ENCODE results near the gene CCR4. TPM values are rescaled to one million over a fixed set of nuclear protein-coding genes. Genes with fewer than 3 reads are reported as not detected.
"Not testable (repeated sequence)": the region's sequence is repeated elsewhere in the genome, so short reads cannot be mapped to it uniquely, and the experiment has no call there.

Gene CCR4
- total RNA-seq, 2 experiments from 2014 or later: 53.2 to 60.3 TPM

GRCh38 chr3:32972482-32973146, 21.2 kb downstream of the CCR4 start:
- DNase-seq: no peak
- Mint-ChIP-seq H3K4me3 (no peak overlapping the region), H3K27me3 (no peaks in the 10 kb centered on the region), H3K4me1 (peaks cover 47% of the 10 kb centered on the region), H3K36me3 (ENCODE audit: low read depth) (peaks cover 11% of the 10 kb centered on the region), H3K27ac (peak overlapping the region; percentile 55), H3K9me3 (peaks cover 2% of the 10 kb centered on the region)
- ChIA-PET POLR2A (no interaction called here), CTCF (interaction anchor here (0.8 to 4.3 kb wide), 3 partner anchors 10 to 25 kb away, joined by 3 to 15 read pairs (median 5); no protein-coding TSS in a partner anchor)

GRCh38 chr3:32973982-32974381, 22.5 kb downstream of the CCR4 start:
- Mint-ChIP-seq H3K9me3 (peaks cover 2% of the 10 kb centered on the region), H3K4me3 (peak overlapping the region; percentile 21), H3K4me1 (peaks cover 51% of the 10 kb centered on the region), H3K27ac (peak overlapping the region; percentile 87), H3K27me3 (no peaks in the 10 kb centered on the region), H3K36me3 (ENCODE audit: low read depth) (peaks cover 13% of the 10 kb centered on the region)
- POLR2A ChIA-PET: interaction anchor here (0.5 to 1.0 kb wide), 2 partner anchors 9 to 18 kb away, joined by 3 to 5 read pairs; no protein-coding TSS in a partner anchor
- CTCF ChIA-PET: interaction anchor here (0.9 to 4.3 kb wide), 14 partner anchors 8 to 118 kb away, joined by 3 to 22 read pairs (median 4); no protein-coding TSS in a partner anchor
- DNase-seq: peak; percentile 69

GRCh38 chr3:32975891-32976595, 24.6 kb downstream of the CCR4 start:
- CTCF ChIA-PET: interaction anchor here (0.8 to 4.3 kb wide), 9 partner anchors 9 to 56 kb away, joined by 3 to 22 read pairs (median 4); no protein-coding TSS in a partner anchor
- Mint-ChIP-seq H3K27ac (peak overlapping the region; percentile 9), H3K9me3 (peaks cover 2% of the 10 kb centered on the region), H3K27me3 (no peaks in the 10 kb centered on the region), H3K4me1 (peaks cover 51% of the 10 kb centered on the region), H3K36me3 (ENCODE audit: low read depth) (peaks cover 13% of the 10 kb centered on the region), H3K4me3 (no peak overlapping the region)
- POLR2A ChIA-PET: no interaction called here
- no peak for DNase-seq

- DNase-seq: no peak
- Mint-ChIP-seq H3K4me1 (peaks cover 44% of the 10 kb centered on the region), H3K27me3 (no peaks in the 10 kb centered on the region), H3K36me3 (ENCODE audit: low read depth) (peaks cover 9% of the 10 kb centered on the region), H3K9me3 (peaks cover 3% of the 10 kb centered on the region), H3K27ac (no peak overlapping the region), H3K4me3 (no peak overlapping the region)
- POLR2A ChIA-PET: no interaction called here
- CTCF ChIA-PET: interaction anchor here (1.0 to 2.4 kb wide), 6 partner anchors 24 to 54 kb away, joined by 3 to 9 read pairs (median 3); no protein-coding TSS in a partner anchor
These were observed 26.4 kb downstream of the CCR4 start for GRCh38 chr3:32977861-32978260.

GRCh38 chr3:32978331-32978730, 26.9 kb downstream of the CCR4 start:
- Mint-ChIP-seq H3K9me3 (peaks cover 6% of the 10 kb centered on the region), H3K4me1 (peaks cover 40% of the 10 kb centered on the region), H3K27me3 (no peaks in the 10 kb centered on the region), H3K27ac (no peak overlapping the region), H3K4me3 (no peak overlapping the region), H3K36me3 (ENCODE audit: low read depth) (peaks cover 9% of the 10 kb centered on the region)
- ChIA-PET CTCF (interaction anchor here (0.7 to 2.4 kb wide), 6 partner anchors 10 to 85 kb away, joined by 3 to 9 read pairs (median 3); no protein-coding TSS in a partner anchor), POLR2A (no interaction called here)
- no peak for DNase-seq

- H3K36me3 Mint-ChIP-seq (ENCODE audit: low read depth): peaks cover 2% of the 10 kb centered on the region
- no peak overlapping the region for H3K27ac Mint-ChIP-seq
- H3K9me3 Mint-ChIP-seq: peaks cover 5% of the 10 kb centered on the region
- ChIA-PET CTCF (interaction anchor here (0.9 to 1.9 kb wide), 2 partner anchors 21 to 734 kb away, joined by 3 to 4 read pairs; no protein-coding TSS in a partner anchor), POLR2A (interaction anchor here (0.6 kb wide), 1 partner anchor 9 kb away, joined by 5 read pairs; no protein-coding TSS in a partner anchor)
- H3K4me3 Mint-ChIP-seq: no peak overlapping the region
- peaks cover 13% of the 10 kb centered on the region for H3K4me1 Mint-ChIP-seq
- DNase-seq: no peak
- H3K27me3 Mint-ChIP-seq: no peaks in the 10 kb centered on the region
These were observed 31.7 kb downstream of the CCR4 start for GRCh38 chr3:32983124-32983523.

GRCh38 chr3:32984918-32985317, 33.5 kb downstream of the CCR4 start:
- DNase-seq; H3K36me3 Mint-ChIP-seq (ENCODE audit: low read depth); H3K27ac Mint-ChIP-seq; H3K9me3 Mint-ChIP-seq; POLR2A ChIA-PET; H3K4me3 Mint-ChIP-seq; H3K27me3 Mint-ChIP-seq: not testable (repeated sequence)
- H3K4me1 Mint-ChIP-seq: peaks cover 18% of the 10 kb centered on the region
- CTCF ChIA-PET: interaction anchor here (0.6 to 3.9 kb wide), 9 partner anchors 8 to 1769 kb away, joined by 3 to 22 read pairs (median 4); no protein-coding TSS in a partner anchor

- ChIA-PET CTCF (interaction anchor here (0.5 to 3.0 kb wide), 10 partner anchors 9 to 125 kb away, joined by 3 to 15 read pairs (median 4); partner anchors contain the start of gene CRTAP), POLR2A (no interaction called here)
- Mint-ChIP-seq H3K27ac (peak overlapping the region; percentile 63), H3K9me3 (no peaks in the 10 kb centered on the region), H3K27me3 (no peaks in the 10 kb centered on the region), H3K36me3 (ENCODE audit: low read depth) (peaks cover 7% of the 10 kb centered on the region), H3K4me3 (no peak overlapping the region), H3K4me1 (peaks cover 39% of the 10 kb centered on the region)
- no peak for DNase-seq
These were observed 37.7 kb downstream of the CCR4 start for GRCh38 chr3:32989171-32989570.

- H3K4me3 Mint-ChIP-seq: no peak overlapping the region
- no peak for DNase-seq
- peaks cover 45% of the 10 kb centered on the region for H3K4me1 Mint-ChIP-seq
- H3K27ac Mint-ChIP-seq: no peak overlapping the region
- ChIA-PET POLR2A (no interaction called here), CTCF (interaction anchor here (1.4 to 3.0 kb wide), 6 partner anchors 10 to 25 kb away, joined by 3 to 15 read pairs (median 6); no protein-coding TSS in a partner anchor)
- H3K27me3 Mint-ChIP-seq: no peaks in the 10 kb centered on the region
- peaks cover 12% of the 10 kb centered on the region for H3K36me3 Mint-ChIP-seq (ENCODE audit: low read depth)
- H3K9me3 Mint-ChIP-seq: no peaks in the 10 kb centered on the region
These were observed 38.7 kb downstream of the CCR4 start for GRCh38 chr3:32990116-32990515.

- H3K36me3 Mint-ChIP-seq (ENCODE audit: low read depth): peaks cover 21% of the 10 kb centered on the region
- no peak overlapping the region for H3K27ac Mint-ChIP-seq
- CTCF ChIA-PET: interaction anchor here (1.5 kb wide), 1 partner anchor 40 kb away, joined by 4 read pairs; no protein-coding TSS in a partner anchor
- no peak for DNase-seq
- POLR2A ChIA-PET: interaction anchor here (1.2 kb wide), 1 partner anchor 18 kb away, joined by 3 read pairs; no protein-coding TSS in a partner anchor
- no peaks in the 10 kb centered on the region for H3K27me3 Mint-ChIP-seq
- no peaks in the 10 kb centered on the region for H3K9me3 Mint-ChIP-seq
- peaks cover 57% of the 10 kb centered on the region for H3K4me1 Mint-ChIP-seq
- no peak overlapping the region for H3K4me3 Mint-ChIP-seq
These were observed 40.3 kb downstream of the CCR4 start for GRCh38 chr3:32991781-32992180.

- no peak overlapping the region for H3K4me3 Mint-ChIP-seq
- peaks cover 56% of the 10 kb centered on the region for H3K4me1 Mint-ChIP-seq
- no peak for DNase-seq
These were observed 40.9 kb downstream of the CCR4 start for GRCh38 chr3:32992310-32992686.

GRCh38 chr3:32994045-32994444, 42.6 kb downstream of the CCR4 start:
- no peak overlapping the region for H3K27ac Mint-ChIP-seq
- H3K4me3 Mint-ChIP-seq: no peak overlapping the region
- H3K27me3 Mint-ChIP-seq: no peaks in the 10 kb centered on the region
- ChIA-PET POLR2A (no interaction called here), CTCF (no interaction called here)
- peaks cover 61% of the 10 kb centered on the region for H3K4me1 Mint-ChIP-seq
- peaks cover 37% of the 10 kb centered on the region for H3K36me3 Mint-ChIP-seq (ENCODE audit: low read depth)
- no peaks in the 10 kb centered on the region for H3K9me3 Mint-ChIP-seq
- DNase-seq: no peak

More at GRCh38 chr3:32992310-32992686, 40.9 kb downstream of the CCR4 start:
- CTCF ChIA-PET: interaction anchor here (1.0 to 1.5 kb wide), 5 partner anchors 8 to 39 kb away, joined by 3 to 4 read pairs (median 4); no protein-coding TSS in a partner anchor
- peak overlapping the region; percentile 87 for H3K27ac Mint-ChIP-seq
- no peaks in the 10 kb centered on the region for H3K9me3 Mint-ChIP-seq
- POLR2A ChIA-PET: interaction anchor here (1.2 kb wide), 1 partner anchor 18 kb away, joined by 3 read pairs; no protein-coding TSS in a partner anchor
- no peaks in the 10 kb centered on the region for H3K27me3 Mint-ChIP-seq
- H3K36me3 Mint-ChIP-seq (ENCODE audit: low read depth): peaks cover 25% of the 10 kb centered on the region
